ENCODE results near the gene PTPN3.

DNA sequence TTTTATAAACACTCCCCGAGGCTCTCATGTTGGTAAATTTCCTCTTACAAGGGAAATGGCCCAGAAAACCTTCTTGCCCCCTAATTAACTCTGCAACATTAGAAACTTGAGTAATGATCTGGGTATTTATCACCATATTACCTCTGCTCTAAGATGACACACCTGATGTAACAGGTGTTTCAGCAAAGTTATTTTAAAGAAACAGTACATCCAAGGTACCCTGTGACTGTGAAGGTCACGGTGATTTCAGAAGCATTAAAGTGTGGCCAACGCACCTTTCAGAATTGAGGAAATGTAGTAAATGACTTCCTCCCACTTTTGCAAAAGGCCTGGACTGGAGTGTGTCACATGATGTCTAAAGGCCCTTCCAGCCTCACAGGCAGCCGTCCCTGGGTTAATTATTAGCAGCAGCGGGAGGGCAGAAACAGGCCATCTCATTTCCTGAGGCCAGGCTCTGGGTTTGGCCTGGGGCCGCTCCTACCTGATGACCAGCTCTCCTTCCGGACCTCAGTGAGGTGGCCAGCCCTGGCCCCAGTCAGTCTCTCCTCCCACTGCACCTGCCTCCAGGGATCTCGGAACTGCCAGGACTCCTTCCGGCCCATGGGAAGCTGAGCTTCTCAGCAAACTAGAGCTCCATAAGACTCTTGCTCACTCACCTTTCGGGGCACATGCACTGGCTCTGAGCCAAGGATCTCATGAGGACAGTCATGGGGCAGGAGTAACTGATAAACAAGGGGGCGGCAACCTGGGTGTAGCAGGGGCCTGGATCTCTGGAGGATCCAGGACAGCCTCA, 20.7 kb downstream of the PTPN3 start:
- no peak for TF ChIP-seq CTCF (conservative IDR thresholded peaks at IDR 0.05; ENCODE audit: low read depth in 2 of 2)
- TF ChIP-seq REST (IDR thresholded peaks at IDR 0.05; ENCODE audit: unreplicated experiment) = no peak
- no peak for TF ChIP-seq POLR2AphosphoS5 (IDR thresholded peaks at IDR 0.05; ENCODE audit: low read depth)
- TF ChIP-seq, protein P1, sequence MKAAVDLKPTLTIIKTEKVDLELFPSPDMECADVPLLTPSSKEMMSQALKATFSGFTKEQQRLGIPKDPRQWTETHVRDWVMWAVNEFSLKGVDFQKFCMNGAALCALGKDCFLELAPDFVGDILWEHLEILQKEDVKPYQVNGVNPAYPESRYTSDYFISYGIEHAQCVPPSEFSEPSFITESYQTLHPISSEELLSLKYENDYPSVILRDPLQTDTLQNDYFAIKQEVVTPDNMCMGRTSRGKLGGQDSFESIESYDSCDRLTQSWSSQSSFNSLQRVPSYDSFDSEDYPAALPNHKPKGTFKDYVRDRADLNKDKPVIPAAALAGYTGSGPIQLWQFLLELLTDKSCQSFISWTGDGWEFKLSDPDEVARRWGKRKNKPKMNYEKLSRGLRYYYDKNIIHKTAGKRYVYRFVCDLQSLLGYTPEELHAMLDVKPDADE (IDR thresholded peaks at IDR 0.05) = no peak
- TF ChIP-seq EZH2 (IDR thresholded peaks at IDR 0.05; ENCODE audit: low read depth, unreplicated experiment) = no peak
- TF ChIP-seq EZH2phosphoT487 (IDR thresholded peaks at IDR 0.05; ENCODE audit: unreplicated experiment) = no peak
- TF ChIP-seq NANOG (IDR thresholded peaks at IDR 0.05; ENCODE audit: borderline replicate concordance) = no peak
- TF ChIP-seq CREB1 (CRISPR knock-in tag; IDR thresholded peaks at IDR 0.05; ENCODE audit: low read depth) = no peak
- TF ChIP-seq JUNB (IDR thresholded peaks at IDR 0.05; ENCODE audit: unreplicated experiment) = no peak
- no peak for TF ChIP-seq ZNF114 (CRISPR knock-in tag; IDR thresholded peaks at IDR 0.05)
- TF ChIP-seq ZNF331 (CRISPR knock-in tag; IDR thresholded peaks at IDR 0.05; ENCODE audit: low read depth) = no peak
